Small intestine (tissue), 7 donors: Measurements from ENCODE around the gene RCOR2. TPM values are rescaled to one million over a fixed set of nuclear protein-coding genes. Genes with fewer than 3 reads are reported as not detected.
A peak's percentile ranks its signal among the peaks of the same experiment; 100 is the strongest.

Source experiments
- DNase-seq, 2 donors: peaks; one replicate each; pipeline versions ENCODE4 v3.0.0 to v3.0.0-alpha.2; 2013
- FAIRE-seq: peaks from 2 replicates; lab custom pipeline; 2012; peaks lifted over from hg19 to GRCh38; lab: Jason Lieb, UNC
- H3K27ac ChIP-seq, 3 donors: one replicate each; pipeline ENCODE4 v1.5.1; 2013; ENCODE audit warnings: low read length in 2 of 3, mild to moderate bottlenecking in 2 of 3, control low read depth in 1 of 3, inconsistent platforms in 1 of 3, low read depth in 1 of 3, moderate library complexity in 1 of 3
- H3K27me3 ChIP-seq, 3 donors: one replicate each; pipeline ENCODE4 v1.6.1; 2013; ENCODE audit warnings: low read length in 3 of 3, inconsistent platforms in 1 of 3; ENCODE audit not compliant: control insufficient read depth in 3 of 3, insufficient read depth in 3 of 3
- H3K36me3 ChIP-seq, 3 donors: one replicate each; pipeline ENCODE4 v1.6.1; 2013; ENCODE audit warnings: low read length in 3 of 3, inconsistent platforms in 1 of 3, low read depth in 1 of 3, mild to moderate bottlenecking in 1 of 3, moderate library complexity in 1 of 3; ENCODE audit not compliant: control insufficient read depth in 3 of 3, insufficient read depth in 2 of 3
- H3K4me1 ChIP-seq, 3 donors: one replicate each; pipeline ENCODE4 v1.6.1; 2013; ENCODE audit warnings: low read length in 2 of 3, inconsistent platforms in 1 of 3, low read depth in 1 of 3, mild to moderate bottlenecking in 1 of 3, moderate library complexity in 1 of 3; ENCODE audit not compliant: control insufficient read depth in 3 of 3, insufficient read depth in 2 of 3
- H3K4me3 ChIP-seq, 3 donors: one replicate each; pipeline ENCODE4 v1.5.1; 2013; ENCODE audit warnings: low read length in 3 of 3, control low read depth in 1 of 3, inconsistent platforms in 1 of 3, low read depth in 1 of 3, mild to moderate bottlenecking in 1 of 3, moderate library complexity in 1 of 3
- H3K9me3 ChIP-seq, 2 donors: one replicate each; pipeline ENCODE4 v1.6.1; 2013; ENCODE audit warnings: low read depth in 1 of 2, low read length in 1 of 2; ENCODE audit not compliant: control insufficient read depth in 2 of 2, insufficient read depth in 1 of 2
- WGBS, 3 donors: extraction: QIAGEN DNeasy Blood & Tissue Kit; methylation state at CpG; one replicate each; pipeline ENCODE4 v1.1.7; 2013; 5-methylcytosine and 5-hydroxymethylcytosine counted together
- polyA plus RNA-seq, 4 donors: library from polyadenylated mRNA; stranded (reverse) in 3 of 4; unstranded in 1 of 4; fragments of 200-250 nt in 3 of 4; fragments of 120-200 nt in 1 of 4; gene quantifications; one replicate each; pipeline versions ENCODE4 v1.2.1 to v1.2.3, GENCODE V29; 2013
- donor health status: healthy with polysubstance abuse.
- donor health status: control.
- donor health status: control.
- donor health status: Bipolar disorder and iron deficiency.
- donor health status: healthy.

Gene RCOR2
- polyA plus RNA-seq, 4 donors = 1.3 to 5.0 (median 2.1) TPM; not detected in 1

DNA sequence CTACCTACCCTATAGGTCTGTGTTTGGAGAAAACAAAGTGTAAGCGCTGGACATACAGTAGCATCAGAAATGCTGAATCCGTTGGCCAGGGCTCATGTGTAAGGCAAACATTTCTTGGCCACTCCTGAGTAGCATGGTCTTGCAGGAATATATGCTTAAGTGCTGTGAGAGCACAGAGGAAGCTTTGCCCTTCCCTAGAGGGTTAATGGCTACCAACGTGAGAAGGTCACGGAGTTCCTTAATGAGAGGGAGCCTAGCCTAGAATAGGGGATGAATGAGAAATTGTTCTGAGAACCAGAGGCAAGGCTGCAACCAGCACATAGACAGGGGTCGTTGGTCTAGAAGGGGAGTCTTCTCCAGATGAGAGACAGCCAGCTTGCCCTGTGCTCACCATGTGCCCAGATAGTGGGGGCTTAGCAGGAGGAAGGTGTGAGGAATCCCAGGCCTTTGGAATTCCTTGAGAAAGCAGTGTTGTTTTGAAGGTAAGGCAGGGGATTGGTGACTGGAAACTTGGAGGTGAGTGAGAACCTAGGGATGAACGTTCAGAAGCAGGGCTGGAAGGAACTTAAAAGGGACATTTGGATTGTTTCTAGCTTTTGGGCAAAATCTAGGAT, 29.5 kb downstream of the RCOR2 start:
- Histone ChIP-seq H3K27ac (peak overlapping the region; percentile 96 to 97 (median 96)), H3K27me3 (no peaks in the 10 kb centered on the region), H3K9me3 (no peaks in the 10 kb centered on the region), H3K4me3 (no peak overlapping the region), H3K36me3 (peaks cover 0 to 61% (median 2%) of the 10 kb centered on the region in 3 donors), H3K4me1 (peaks cover 3 to 78% (median 4%) of the 10 kb centered on the region in 3 donors)
- DNase-seq (no peak), FAIRE-seq (no peak)
- 32 to 41% (median 38%) methylated on average over 6 of the region's 6 CpGs for WGBS, 3 donors

DNA sequence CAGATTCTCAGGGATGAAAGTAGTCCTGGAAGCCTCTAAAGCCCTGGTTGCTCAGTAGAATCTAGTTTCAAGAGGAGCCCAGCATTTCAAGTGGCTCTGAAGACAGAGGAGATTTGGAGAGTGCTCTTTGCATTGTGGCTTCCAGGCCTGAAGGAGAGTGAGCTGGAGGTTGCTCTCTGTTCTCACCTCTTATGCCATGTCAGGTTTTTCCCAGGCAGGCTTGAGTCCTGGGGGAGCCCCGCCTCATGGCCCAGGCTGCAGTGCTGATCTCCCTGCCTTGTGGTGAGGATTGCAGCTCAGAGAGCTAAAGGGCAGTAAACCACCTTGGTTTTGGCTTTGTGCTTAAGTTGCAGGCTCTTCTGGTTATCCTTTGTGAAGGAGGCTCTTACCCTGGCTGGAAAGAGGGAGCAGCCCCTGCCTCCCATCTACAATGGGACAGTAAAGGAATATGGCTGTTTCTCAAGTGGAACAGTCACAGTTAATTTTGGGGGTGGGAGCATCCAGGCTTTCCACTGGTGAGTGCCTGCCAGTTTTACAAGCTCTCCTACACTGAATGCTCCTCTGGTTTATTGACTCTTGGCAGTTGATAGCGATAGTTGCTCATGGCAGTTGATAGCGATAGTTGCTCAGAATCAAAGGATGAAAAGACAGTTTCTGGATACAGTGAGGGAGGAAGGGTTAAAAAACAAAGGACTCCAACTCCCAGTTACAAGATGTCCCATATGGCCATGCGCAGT, 32.6 kb downstream of the RCOR2 start:
- FAIRE-seq (no peak), DNase-seq (peak; percentile 42 to 52)
- Histone ChIP-seq H3K27ac (peak overlapping the region in 2 of 3 donors; percentile 0 to 34), H3K4me1 (peaks cover 3 to 53% (median 10%) of the 10 kb centered on the region in 3 donors), H3K4me3 (no peak overlapping the region), H3K27me3 (no peaks in the 10 kb centered on the region), H3K36me3 (peaks cover 0 to 41% (median 0%) of the 10 kb centered on the region in 3 donors), H3K9me3 (no peaks in the 10 kb centered on the region)
- WGBS, 3 donors = 30 to 70% (median 42%) methylated on average over 4 of the region's 4 CpGs

DNA sequence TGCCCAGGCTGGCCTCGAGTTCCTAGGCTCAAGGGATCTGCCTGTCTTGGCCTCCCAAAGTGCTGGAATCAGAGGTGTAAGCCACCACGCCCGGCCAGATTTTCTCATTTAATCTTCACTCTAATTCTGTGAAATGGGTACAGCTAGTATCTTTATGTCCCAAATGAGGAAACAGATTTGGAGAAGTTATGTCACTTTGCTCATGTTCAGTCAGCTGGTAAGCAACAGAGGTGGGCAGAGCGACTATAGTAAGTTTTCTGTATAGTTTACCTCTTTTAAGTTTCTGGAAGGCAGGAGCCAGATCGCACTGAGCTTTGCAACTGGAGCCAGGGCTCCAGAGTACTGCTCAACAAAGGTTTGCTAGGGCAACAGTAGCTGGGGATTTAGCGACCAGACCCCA, 33.2 kb downstream of the RCOR2 start:
- H3K4me1 ChIP-seq = peaks cover 3 to 47% (median 13%) of the 10 kb centered on the region in 3 donors
- H3K27me3 ChIP-seq = no peaks in the 10 kb centered on the region
- no peaks in the 10 kb centered on the region for H3K9me3 ChIP-seq
- 79 to 85% (median 81%) methylated on average over 6 of the region's 6 CpGs for WGBS, 3 donors
- DNase-seq (no peak), FAIRE-seq (no peak)
- peak overlapping the region in 1 of 3 donors; percentile 34 for H3K27ac ChIP-seq
- H3K4me3 ChIP-seq = no peak overlapping the region
- peaks cover 0 to 37% (median 0%) of the 10 kb centered on the region in 3 donors for H3K36me3 ChIP-seq

DNA sequence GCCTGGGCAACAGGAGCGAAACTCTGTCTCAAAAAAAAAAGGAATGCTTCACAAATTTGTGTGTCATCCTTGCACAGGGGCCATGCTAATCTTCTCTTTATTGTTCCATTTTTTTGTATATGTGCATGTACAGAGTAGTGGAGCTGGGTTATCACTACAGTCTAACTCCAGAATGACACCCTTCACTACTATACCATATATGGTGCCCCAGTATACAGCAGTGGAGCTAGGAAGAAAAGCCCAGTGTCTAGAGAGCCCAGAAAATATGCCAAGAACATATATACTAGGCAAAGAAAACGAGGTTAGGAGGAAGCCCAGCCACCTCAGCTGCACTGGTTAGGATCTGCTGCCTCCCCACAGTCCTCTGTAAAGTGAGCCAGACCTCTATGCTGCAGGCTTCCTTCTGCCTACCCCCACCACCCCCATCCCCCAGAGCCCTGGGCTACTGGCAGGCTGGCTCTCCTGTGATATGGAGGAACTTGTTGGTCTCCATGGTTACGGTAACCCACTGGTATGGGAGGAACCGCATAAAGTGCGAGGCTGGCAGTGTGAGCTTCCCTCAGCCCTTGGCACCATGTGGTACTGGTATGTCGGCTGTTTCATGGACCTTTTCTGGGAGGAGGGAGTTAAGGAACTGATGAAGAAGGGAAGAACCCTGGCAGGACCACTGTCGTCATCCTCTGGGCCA, 34.3 kb downstream of the RCOR2 start:
- H3K4me1 ChIP-seq = peaks cover 3 to 41% (median 12%) of the 10 kb centered on the region in 3 donors
- no peak for DNase-seq
- 82 to 94% (median 88%) methylated on average over 7 of the region's 7 CpGs for WGBS, 3 donors
- FAIRE-seq = no peak
- H3K36me3 ChIP-seq = peaks cover 0 to 43% (median 0%) of the 10 kb centered on the region in 3 donors
- H3K4me3 ChIP-seq = no peak overlapping the region
- H3K9me3 ChIP-seq = no peaks in the 10 kb centered on the region
- no peaks in the 10 kb centered on the region for H3K27me3 ChIP-seq
- H3K27ac ChIP-seq = no peak overlapping the region

DNA sequence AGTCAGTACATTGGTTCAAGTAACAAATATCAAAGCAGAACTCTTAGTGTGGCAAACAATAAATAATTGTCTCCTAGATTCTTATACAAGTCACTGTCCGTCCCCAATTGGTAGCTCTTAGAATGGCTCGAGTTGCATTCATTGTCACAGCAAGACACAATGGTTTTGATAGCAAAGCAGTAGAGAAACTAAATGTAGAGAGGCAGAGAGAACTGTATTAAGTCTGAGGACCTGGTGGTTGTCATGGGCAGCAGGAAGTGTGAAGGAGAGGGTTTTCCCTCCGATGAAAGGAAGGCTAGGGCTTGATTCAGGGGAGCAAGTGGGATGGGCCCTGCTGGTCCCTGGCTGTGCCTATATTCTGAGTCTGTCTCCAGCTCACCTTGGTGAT, 36.6 kb downstream of the RCOR2 start:
- peak overlapping the region in 1 of 3 donors; percentile 27 for H3K27ac ChIP-seq
- H3K27me3 ChIP-seq = no peaks in the 10 kb centered on the region
- peaks cover 3 to 37% (median 8%) of the 10 kb centered on the region in 3 donors for H3K4me1 ChIP-seq
- no peak for FAIRE-seq
- peaks cover 0 to 45% (median 0%) of the 10 kb centered on the region in 3 donors for H3K36me3 ChIP-seq
- whole genome bisulfite sequencing, 3 donors = 52 to 59% (median 52%) methylated on average over 3 of the region's 3 CpGs
- no peak for DNase-seq
- H3K9me3 ChIP-seq = no peaks in the 10 kb centered on the region
- no peak overlapping the region for H3K4me3 ChIP-seq

DNA sequence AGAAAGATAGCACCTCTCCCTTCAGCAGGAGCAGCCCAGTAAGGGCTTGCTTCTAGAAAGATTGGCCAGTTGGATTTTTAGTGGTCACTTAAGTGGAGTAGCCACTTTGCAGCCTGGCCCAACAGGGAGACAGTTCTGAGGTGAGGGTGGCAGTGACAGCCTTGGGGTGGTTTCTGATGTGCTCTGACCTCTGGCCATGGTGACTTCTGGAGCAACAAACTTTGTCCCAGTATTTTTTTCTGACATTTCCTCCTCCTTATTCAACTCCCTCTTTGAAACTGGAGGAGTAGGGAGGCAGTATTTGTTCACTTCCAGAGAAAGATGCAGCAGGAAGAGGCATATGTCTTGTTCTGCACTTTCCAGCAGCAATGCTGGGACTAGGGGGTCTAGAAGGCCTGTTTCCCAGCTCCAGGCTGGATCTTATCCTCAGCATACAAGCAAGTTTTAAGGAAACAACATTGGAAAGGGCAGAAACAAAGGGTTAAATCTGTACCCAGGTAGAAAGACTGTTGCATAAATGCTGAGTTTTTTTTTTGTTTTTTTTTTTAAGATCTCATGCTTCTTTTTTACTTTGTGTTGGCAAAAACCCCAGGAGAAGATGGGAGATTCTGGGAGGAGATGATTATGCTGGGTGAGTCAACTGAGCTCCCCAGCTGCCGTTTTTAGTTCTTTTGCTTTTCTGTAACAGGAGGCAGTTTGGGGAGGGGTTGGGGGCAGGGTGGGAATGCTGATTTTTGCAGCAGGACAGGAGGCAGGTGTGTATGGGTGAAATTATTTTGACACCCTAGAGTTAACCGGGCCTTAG, 37.2 kb downstream of the RCOR2 start:
- no peaks in the 10 kb centered on the region for H3K9me3 ChIP-seq
- DNase-seq (peak; percentile 24 to 50), FAIRE-seq (no peak)
- peaks cover 0 to 44% (median 0%) of the 10 kb centered on the region in 3 donors for H3K36me3 ChIP-seq
- H3K4me1 ChIP-seq = peaks cover 3 to 31% (median 8%) of the 10 kb centered on the region in 3 donors
- peak overlapping the region in 2 of 3 donors; percentile 37 to 50 for H3K27ac ChIP-seq
- no peak overlapping the region for H3K4me3 ChIP-seq
- H3K27me3 ChIP-seq = no peaks in the 10 kb centered on the region
- WGBS, 3 donors = 20 to 29% (median 29%) methylated on average over 2 of the region's 2 CpGs

DNA sequence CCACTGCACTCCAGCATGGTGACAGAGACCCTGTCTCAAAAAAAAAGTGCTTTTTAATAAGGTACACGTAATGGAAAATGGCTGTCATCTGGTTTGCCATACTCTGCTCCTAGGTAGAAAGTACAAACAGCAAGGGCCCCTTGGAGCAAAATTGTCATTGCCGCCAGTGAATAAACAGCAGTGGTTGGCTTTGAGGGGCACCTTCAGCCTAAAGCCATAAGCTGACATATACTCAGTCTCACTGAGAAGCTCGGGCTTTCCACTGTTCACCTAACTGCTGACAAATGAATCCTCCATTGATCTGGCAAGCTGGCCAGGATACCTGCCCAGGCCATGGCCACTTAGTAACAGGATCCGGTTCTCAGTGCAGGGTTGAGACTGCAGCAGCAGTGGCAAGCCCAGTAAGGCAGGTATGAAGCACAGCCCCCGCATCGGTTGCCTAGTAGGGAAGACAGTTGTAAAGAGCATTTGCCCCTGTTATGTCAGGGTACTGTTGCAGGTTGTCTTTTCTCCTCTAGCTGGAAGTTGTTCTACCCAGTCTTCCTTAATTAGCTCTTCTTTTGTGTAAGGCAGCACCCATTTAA, 39.2 kb downstream of the RCOR2 start:
- Histone ChIP-seq H3K4me1 (peaks cover 13 to 39% (median 14%) of the 10 kb centered on the region in 3 donors), H3K27ac (no peak overlapping the region), H3K9me3 (no peaks in the 10 kb centered on the region), H3K27me3 (no peaks in the 10 kb centered on the region), H3K36me3 (peaks cover 0 to 38% (median 0%) of the 10 kb centered on the region in 3 donors), H3K4me3 (no peak overlapping the region)
- FAIRE-seq (no peak), DNase-seq (no peak)
- WGBS, 3 donors = 90 to 97% (median 91%) methylated on average over 6 of the region's 6 CpGs
